ENCODE data around the gene OR51A4. TPM values are rescaled to one million over a fixed set of nuclear protein-coding genes. Genes with fewer than 3 reads are reported as not detected.

The OR51A4 gene
- total RNA-seq, 1 donor from 2014 or later: not detected

GRCh38 chr11:4936745-4937144, 10.7 kb downstream of the OR51A4 start:
- Mint-ChIP-seq H3K9me3 (ENCODE audit: unreplicated experiment) (no peaks in the 10 kb centered on the region), H3K4me3 (ENCODE audit: unreplicated experiment) (no peak overlapping the region), H3K4me1 (ENCODE audit: unreplicated experiment) (no peaks in the 10 kb centered on the region), H3K27me3 (ENCODE audit: unreplicated experiment) (no peaks in the 10 kb centered on the region), H3K27ac (ENCODE audit: unreplicated experiment) (no peak overlapping the region), H3K36me3 (ENCODE audit: low read depth, unreplicated experiment) (no peaks in the 10 kb centered on the region)
- no peak for TF ChIP-seq CTCF (IDR thresholded peaks at IDR 0.05; ENCODE audit: unreplicated experiment)
- no peak for DNase-seq (ENCODE audit: low spot score)

GRCh38 chr11:4932751-4933150, 14.7 kb downstream of the OR51A4 start:
- H3K27me3 Mint-ChIP-seq (ENCODE audit: unreplicated experiment): no peaks in the 10 kb centered on the region
- no peak for DNase-seq (ENCODE audit: low spot score)
- no peak for TF ChIP-seq CTCF (IDR thresholded peaks at IDR 0.05; ENCODE audit: unreplicated experiment)
- H3K4me1 Mint-ChIP-seq (ENCODE audit: unreplicated experiment): no peaks in the 10 kb centered on the region
- H3K4me3 Mint-ChIP-seq (ENCODE audit: unreplicated experiment): no peak overlapping the region
- H3K36me3 Mint-ChIP-seq (ENCODE audit: low read depth, unreplicated experiment): no peaks in the 10 kb centered on the region
- no peak overlapping the region for H3K27ac Mint-ChIP-seq (ENCODE audit: unreplicated experiment)
- no peaks in the 10 kb centered on the region for H3K9me3 Mint-ChIP-seq (ENCODE audit: unreplicated experiment)

- DNase-seq (ENCODE audit: low spot score): no peak
- Mint-ChIP-seq H3K36me3 (ENCODE audit: low read depth, unreplicated experiment) (no peaks in the 10 kb centered on the region), H3K4me1 (ENCODE audit: unreplicated experiment) (no peaks in the 10 kb centered on the region), H3K27me3 (ENCODE audit: unreplicated experiment) (no peaks in the 10 kb centered on the region), H3K27ac (ENCODE audit: unreplicated experiment) (no peak overlapping the region), H3K4me3 (ENCODE audit: unreplicated experiment) (no peak overlapping the region), H3K9me3 (ENCODE audit: unreplicated experiment) (no peaks in the 10 kb centered on the region)
- TF ChIP-seq CTCF (IDR thresholded peaks at IDR 0.05; ENCODE audit: unreplicated experiment): no peak
Measured at GRCh38 chr11:4926608-4927007, 20.8 kb downstream of the OR51A4 start.

- no peak within 1 kb of the TSS for H3K27ac Mint-ChIP-seq (ENCODE audit: unreplicated experiment)
- H3K4me1 Mint-ChIP-seq (ENCODE audit: unreplicated experiment): no peaks in the 10 kb centered on the region
- no peak for DNase-seq (ENCODE audit: low spot score)
- no peak for TF ChIP-seq CTCF (IDR thresholded peaks at IDR 0.05; ENCODE audit: unreplicated experiment)
- no peak within 1 kb of the TSS for H3K4me3 Mint-ChIP-seq (ENCODE audit: unreplicated experiment)
- no peaks in the 10 kb centered on the region for H3K9me3 Mint-ChIP-seq (ENCODE audit: unreplicated experiment)
- no peaks in the 10 kb centered on the region for H3K27me3 Mint-ChIP-seq (ENCODE audit: unreplicated experiment)
- H3K36me3 Mint-ChIP-seq (ENCODE audit: low read depth, unreplicated experiment): no peaks in the 10 kb centered on the region
Measured at GRCh38 chr11:4924239-4924638, 23.2 kb downstream of the OR51A4 start, which contains the start of gene OR51G1. Gene OR51G1, minus strand, starts transcription at chr11:4924339. Its CDS starts 0 bp downstream, at chr11:4924339.

- H3K27me3 Mint-ChIP-seq (ENCODE audit: unreplicated experiment): no peaks in the 10 kb centered on the region
Measured at GRCh38 chr11:4922304-4922703, 25.1 kb downstream of the OR51A4 start.

More at GRCh38 chr11:4922304-4922703, 25.1 kb downstream of the OR51A4 start:
- no peaks in the 10 kb centered on the region for H3K4me1 Mint-ChIP-seq (ENCODE audit: unreplicated experiment)
- TF ChIP-seq CTCF (IDR thresholded peaks at IDR 0.05; ENCODE audit: unreplicated experiment): no peak
- no peak overlapping the region for H3K4me3 Mint-ChIP-seq (ENCODE audit: unreplicated experiment)
- DNase-seq (ENCODE audit: low spot score): no peak
- H3K27ac Mint-ChIP-seq (ENCODE audit: unreplicated experiment): no peak overlapping the region
- H3K9me3 Mint-ChIP-seq (ENCODE audit: unreplicated experiment): no peaks in the 10 kb centered on the region
- no peaks in the 10 kb centered on the region for H3K36me3 Mint-ChIP-seq (ENCODE audit: low read depth, unreplicated experiment)

All from endothelial cell (in vitro differentiated cells).